Right atrium auricular region (tissue), 2 donors: ENCODE data around the gene OR13J1. TPM values are rescaled to one million over a fixed set of nuclear protein-coding genes. Genes with fewer than 3 reads are reported as not detected.
A peak's percentile ranks its signal among the peaks of the same experiment; 100 is the strongest.

ENCODE experiments used
- DNase-seq: peaks from one replicate; pipeline ENCODE4 v3.0.0-alpha.2; 2019; ENCODE audit warnings: low spot score
- H3K27ac ChIP-seq, 2 donors: fragments of 200-600 bp; sonication (generic); 1 replicate in 1 of 2; 2 replicates in 1 of 2; pipeline ENCODE4 v1.5.1; 2016 to 2019
- H3K27me3 ChIP-seq, 2 donors: fragments of 200-600 bp; sonication (generic); one replicate each; pipeline versions ENCODE4 v1.5.1 to v1.6.0; 2017 to 2019
- H3K36me3 ChIP-seq: fragments of 200-600 bp; sonication (generic); one replicate; pipeline ENCODE4 v1.5.1; 2016
- H3K4me1 ChIP-seq, 2 donors: fragments of 200-600 bp; sonication (generic); one replicate each; pipeline versions ENCODE4 v1.5.1 to v1.6.0; 2017 to 2019
- H3K4me3 ChIP-seq, 2 donors: fragments of 200-600 bp; sonication (generic); 1 replicate in 1 of 2; 2 replicates in 1 of 2; pipeline ENCODE4 v1.5.1; 2017 to 2019; ENCODE audit warnings: mild to moderate bottlenecking in 1 of 2, moderate library complexity in 1 of 2
- H3K9me3 ChIP-seq, 2 donors: fragments of 200-600 bp; sonication (generic); one replicate each; pipeline ENCODE4 v1.5.1; 2019
- CTCF ChIP-seq, 2 donors: fragments of 200-600 bp; sonication (generic); IDR thresholded peaks; one replicate each; pipeline ENCODE4 v1.5.1; 2019; ENCODE audit warnings: antibody characterized with exemption in 2 of 2
- total RNA-seq, 2 donors: library from RNA; depleted of rRNA; stranded (reverse); fragments of >200 nt; gene quantifications; one replicate each; pipeline ENCODE4 v1.1.0, GENCODE V29; 2016

OR13J1 gene
- total RNA-seq, 2 donors from 2014 or later, result not detected

GRCh38 chr9:35852876-35853865 is 17.0 kb downstream of the OR13J1 start:
- TF ChIP-seq CTCF (IDR thresholded peaks at IDR 0.05), result no peak
- no peak overlapping the region for H3K4me3 ChIP-seq
- H3K4me1 ChIP-seq, result peaks cover 0 to 2% of the 10 kb centered on the region in 2 donors
- no peak overlapping the region for H3K27ac ChIP-seq
- peaks cover 10% of the 10 kb centered on the region for H3K36me3 ChIP-seq
- no peaks in the 10 kb centered on the region for H3K9me3 ChIP-seq
- no peaks in the 10 kb centered on the region for H3K27me3 ChIP-seq
- DNase-seq, result no peak

- TF ChIP-seq CTCF (IDR thresholded peaks at IDR 0.05), result no peak
- DNase-seq, result no peak
- no peaks in the 10 kb centered on the region for H3K27me3 ChIP-seq
Measured at GRCh38 chr9:35852267-35852815, 17.9 kb downstream of the OR13J1 start.

GRCh38 chr9:35847792-35848572 is 22.2 kb downstream of the OR13J1 start:
- no peaks in the 10 kb centered on the region for H3K36me3 ChIP-seq
- no peaks in the 10 kb centered on the region for H3K27me3 ChIP-seq
- H3K4me1 ChIP-seq, result peaks cover 0 to 32% of the 10 kb centered on the region in 2 donors
- H3K4me3 ChIP-seq, result no peak overlapping the region
- TF ChIP-seq CTCF (IDR thresholded peaks at IDR 0.05), result no peak
- no peaks in the 10 kb centered on the region for H3K9me3 ChIP-seq
- peak overlapping the region; percentile 49 to 78 for H3K27ac ChIP-seq
- DNase-seq, result no peak

More at GRCh38 chr9:35852267-35852815, 17.9 kb downstream of the OR13J1 start:
- Histone ChIP-seq H3K9me3 (no peaks in the 10 kb centered on the region), H3K36me3 (peaks cover 10% of the 10 kb centered on the region), H3K4me3 (no peak overlapping the region), H3K27ac (no peak overlapping the region), H3K4me1 (peaks cover 0 to 10% of the 10 kb centered on the region in 2 donors)

DNA sequence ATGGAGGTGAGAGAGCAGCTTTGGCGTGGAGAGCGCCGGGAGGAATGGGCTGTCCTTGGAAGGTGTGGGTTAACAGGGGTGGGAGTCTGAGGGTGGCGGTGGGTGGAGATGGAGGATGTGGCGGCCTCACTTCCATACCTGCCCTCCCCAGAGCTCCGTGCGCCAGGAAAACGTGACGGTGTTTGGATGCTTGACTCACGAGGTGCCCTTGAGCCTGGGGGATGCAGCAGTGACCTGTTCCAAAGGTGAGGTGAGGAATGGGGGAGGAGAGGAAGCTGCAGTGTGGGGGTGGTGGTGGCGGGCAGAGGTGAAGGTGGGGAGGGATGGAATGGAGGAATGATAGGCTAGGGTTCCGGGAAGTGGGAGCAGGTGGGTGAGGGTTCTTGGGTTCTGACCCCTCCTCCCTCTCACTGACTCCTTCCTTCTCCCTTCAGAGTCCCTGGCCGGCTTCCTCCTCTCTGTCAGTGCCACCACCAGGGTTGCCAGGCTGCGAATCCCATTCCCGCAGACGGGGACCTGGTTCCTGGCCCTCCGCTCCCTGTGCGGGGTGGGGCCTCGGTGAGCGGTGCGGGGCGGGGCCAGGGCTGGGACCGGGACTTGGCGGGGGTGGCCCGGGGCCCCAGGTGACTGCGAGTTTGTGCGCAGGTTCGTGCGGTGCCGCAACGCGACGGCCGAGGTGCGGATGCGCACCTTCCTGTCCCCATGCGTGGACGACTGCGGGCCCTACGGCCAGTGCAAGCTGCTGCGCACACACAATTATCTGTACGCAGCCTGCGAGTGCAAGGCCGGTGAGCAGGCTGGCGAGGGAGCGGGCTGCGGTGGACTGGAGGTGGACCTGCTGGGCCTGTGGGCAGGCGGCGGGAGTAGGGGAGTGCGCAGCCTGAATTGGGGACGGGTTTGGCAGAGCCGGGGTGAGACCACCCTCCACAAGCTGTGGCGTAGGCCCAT is 24.1 kb downstream of the OR13J1 start:
- H3K4me1 ChIP-seq, result peaks cover 0 to 32% of the 10 kb centered on the region in 2 donors

More for the DNA sequence above, 24.1 kb downstream of the OR13J1 start:
- TF ChIP-seq CTCF (IDR thresholded peaks at IDR 0.05), result no peak
- H3K27ac ChIP-seq, result peak overlapping the region in 1 of 2 donors; percentile 25
- no peaks in the 10 kb centered on the region for H3K36me3 ChIP-seq
- H3K9me3 ChIP-seq, result no peaks in the 10 kb centered on the region
- DNase-seq, result no peak
- H3K4me3 ChIP-seq, result no peak overlapping the region
- no peaks in the 10 kb centered on the region for H3K27me3 ChIP-seq
